Measurements from ENCODE around the gene ANAPC2. TPM values are rescaled to one million over a fixed set of nuclear protein-coding genes. Genes with fewer than 3 reads are reported as not detected.

ANAPC2 gene
- total RNA-seq, 1 experiment from 2014 or later, result 80.9 TPM

GRCh38 chr9:137138722-137139467 lies 49.5 kb downstream of the ANAPC2 start, which contains the start of gene GRIN1 (continued):
- TF ChIP-seq, protein P1, sequence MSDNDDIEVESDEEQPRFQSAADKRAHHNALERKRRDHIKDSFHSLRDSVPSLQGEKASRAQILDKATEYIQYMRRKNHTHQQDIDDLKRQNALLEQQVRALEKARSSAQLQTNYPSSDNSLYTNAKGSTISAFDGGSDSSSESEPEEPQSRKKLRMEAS (CRISPR knock-in tag; IDR thresholded peaks at IDR 0.05), result no peak
- TF ChIP-seq EMX1 (CRISPR knock-in tag; IDR thresholded peaks at IDR 0.05) (no peak), ATF3 (CRISPR knock-in tag; conservative IDR thresholded peaks at IDR 0.05) (no peak), GABPB1 (CRISPR knock-in tag; IDR thresholded peaks at IDR 0.05) (no peak), JUN (CRISPR knock-in tag; IDR thresholded peaks at IDR 0.05) (peak; percentile 93), TEAD1 (CRISPR knock-in tag; IDR thresholded peaks at IDR 0.05) (peak; percentile 73; the same call in 1 of the 2 replicates), OVOL2 (CRISPR knock-in tag; IDR thresholded peaks at IDR 0.05; ENCODE audit: borderline replicate concordance) (no peak), JAZF1 (CRISPR knock-in tag; IDR thresholded peaks at IDR 0.05) (no peak), GRHL2 (CRISPR knock-in tag; IDR thresholded peaks at IDR 0.05; ENCODE audit: insufficient replicate concordance, severe bottlenecking) (no peak), AR (CRISPR knock-in tag; IDR thresholded peaks at IDR 0.05) (no peak), TP53 (CRISPR knock-in tag; IDR thresholded peaks at IDR 0.05) (peak; percentile 91), NFE2L1 (CRISPR knock-in tag; IDR thresholded peaks at IDR 0.05) (no peak), ZNF416 (CRISPR knock-in tag; IDR thresholded peaks at IDR 0.05) (no peak), ESRRA (CRISPR knock-in tag; IDR thresholded peaks at IDR 0.05; ENCODE audit: borderline replicate concordance) (peak; percentile 79; the same call in 1 of the 2 replicates), SMAD4 (CRISPR knock-in tag; IDR thresholded peaks at IDR 0.05) (no peak), ERG (CRISPR knock-in tag; IDR thresholded peaks at IDR 0.05) (no peak), RELA (CRISPR knock-in tag; IDR thresholded peaks at IDR 0.05; ENCODE audit: borderline replicate concordance) (no peak), ZNF263 (CRISPR knock-in tag; IDR thresholded peaks at IDR 0.05; ENCODE audit: low read depth) (no peak), CREB1 (CRISPR knock-in tag; IDR thresholded peaks at IDR 0.05) (no peak), FOXP1 (CRISPR knock-in tag; IDR thresholded peaks at IDR 0.05; ENCODE audit: borderline replicate concordance) (peak; percentile 94), CBFB (CRISPR knock-in tag; IDR thresholded peaks at IDR 0.05; ENCODE audit: low read depth) (no peak), ZNF671 (CRISPR knock-in tag; IDR thresholded peaks at IDR 0.05) (no peak)
- TF ChIP-seq, protein P2, sequence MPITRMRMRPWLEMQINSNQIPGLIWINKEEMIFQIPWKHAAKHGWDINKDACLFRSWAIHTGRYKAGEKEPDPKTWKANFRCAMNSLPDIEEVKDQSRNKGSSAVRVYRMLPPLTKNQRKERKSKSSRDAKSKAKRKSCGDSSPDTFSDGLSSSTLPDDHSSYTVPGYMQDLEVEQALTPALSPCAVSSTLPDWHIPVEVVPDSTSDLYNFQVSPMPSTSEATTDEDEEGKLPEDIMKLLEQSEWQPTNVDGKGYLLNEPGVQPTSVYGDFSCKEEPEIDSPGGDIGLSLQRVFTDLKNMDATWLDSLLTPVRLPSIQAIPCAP (CRISPR knock-in tag; IDR thresholded peaks at IDR 0.05), result no peak
- TF ChIP-seq, protein P3, sequence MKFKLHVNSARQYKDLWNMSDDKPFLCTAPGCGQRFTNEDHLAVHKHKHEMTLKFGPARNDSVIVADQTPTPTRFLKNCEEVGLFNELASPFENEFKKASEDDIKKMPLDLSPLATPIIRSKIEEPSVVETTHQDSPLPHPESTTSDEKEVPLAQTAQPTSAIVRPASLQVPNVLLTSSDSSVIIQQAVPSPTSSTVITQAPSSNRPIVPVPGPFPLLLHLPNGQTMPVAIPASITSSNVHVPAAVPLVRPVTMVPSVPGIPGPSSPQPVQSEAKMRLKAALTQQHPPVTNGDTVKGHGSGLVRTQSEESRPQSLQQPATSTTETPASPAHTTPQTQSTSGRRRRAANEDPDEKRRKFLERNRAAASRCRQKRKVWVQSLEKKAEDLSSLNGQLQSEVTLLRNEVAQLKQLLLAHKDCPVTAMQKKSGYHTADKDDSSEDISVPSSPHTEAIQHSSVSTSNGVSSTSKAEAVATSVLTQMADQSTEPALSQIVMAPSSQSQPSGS (CRISPR knock-in tag; IDR thresholded peaks at IDR 0.05; ENCODE audit: borderline replicate concordance, low read depth), result no peak
- TF ChIP-seq, protein P4, sequence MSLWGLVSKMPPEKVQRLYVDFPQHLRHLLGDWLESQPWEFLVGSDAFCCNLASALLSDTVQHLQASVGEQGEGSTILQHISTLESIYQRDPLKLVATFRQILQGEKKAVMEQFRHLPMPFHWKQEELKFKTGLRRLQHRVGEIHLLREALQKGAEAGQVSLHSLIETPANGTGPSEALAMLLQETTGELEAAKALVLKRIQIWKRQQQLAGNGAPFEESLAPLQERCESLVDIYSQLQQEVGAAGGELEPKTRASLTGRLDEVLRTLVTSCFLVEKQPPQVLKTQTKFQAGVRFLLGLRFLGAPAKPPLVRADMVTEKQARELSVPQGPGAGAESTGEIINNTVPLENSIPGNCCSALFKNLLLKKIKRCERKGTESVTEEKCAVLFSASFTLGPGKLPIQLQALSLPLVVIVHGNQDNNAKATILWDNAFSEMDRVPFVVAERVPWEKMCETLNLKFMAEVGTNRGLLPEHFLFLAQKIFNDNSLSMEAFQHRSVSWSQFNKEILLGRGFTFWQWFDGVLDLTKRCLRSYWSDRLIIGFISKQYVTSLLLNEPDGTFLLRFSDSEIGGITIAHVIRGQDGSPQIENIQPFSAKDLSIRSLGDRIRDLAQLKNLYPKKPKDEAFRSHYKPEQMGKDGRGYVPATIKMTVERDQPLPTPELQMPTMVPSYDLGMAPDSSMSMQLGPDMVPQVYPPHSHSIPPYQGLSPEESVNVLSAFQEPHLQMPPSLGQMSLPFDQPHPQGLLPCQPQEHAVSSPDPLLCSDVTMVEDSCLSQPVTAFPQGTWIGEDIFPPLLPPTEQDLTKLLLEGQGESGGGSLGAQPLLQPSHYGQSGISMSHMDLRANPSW (CRISPR knock-in tag; conservative IDR thresholded peaks at IDR 0.05; ENCODE audit: low read depth), result 0 out of 2 replicates have a peak, but pooled peaks have one; percentile 62
- TF ChIP-seq, protein P5, sequence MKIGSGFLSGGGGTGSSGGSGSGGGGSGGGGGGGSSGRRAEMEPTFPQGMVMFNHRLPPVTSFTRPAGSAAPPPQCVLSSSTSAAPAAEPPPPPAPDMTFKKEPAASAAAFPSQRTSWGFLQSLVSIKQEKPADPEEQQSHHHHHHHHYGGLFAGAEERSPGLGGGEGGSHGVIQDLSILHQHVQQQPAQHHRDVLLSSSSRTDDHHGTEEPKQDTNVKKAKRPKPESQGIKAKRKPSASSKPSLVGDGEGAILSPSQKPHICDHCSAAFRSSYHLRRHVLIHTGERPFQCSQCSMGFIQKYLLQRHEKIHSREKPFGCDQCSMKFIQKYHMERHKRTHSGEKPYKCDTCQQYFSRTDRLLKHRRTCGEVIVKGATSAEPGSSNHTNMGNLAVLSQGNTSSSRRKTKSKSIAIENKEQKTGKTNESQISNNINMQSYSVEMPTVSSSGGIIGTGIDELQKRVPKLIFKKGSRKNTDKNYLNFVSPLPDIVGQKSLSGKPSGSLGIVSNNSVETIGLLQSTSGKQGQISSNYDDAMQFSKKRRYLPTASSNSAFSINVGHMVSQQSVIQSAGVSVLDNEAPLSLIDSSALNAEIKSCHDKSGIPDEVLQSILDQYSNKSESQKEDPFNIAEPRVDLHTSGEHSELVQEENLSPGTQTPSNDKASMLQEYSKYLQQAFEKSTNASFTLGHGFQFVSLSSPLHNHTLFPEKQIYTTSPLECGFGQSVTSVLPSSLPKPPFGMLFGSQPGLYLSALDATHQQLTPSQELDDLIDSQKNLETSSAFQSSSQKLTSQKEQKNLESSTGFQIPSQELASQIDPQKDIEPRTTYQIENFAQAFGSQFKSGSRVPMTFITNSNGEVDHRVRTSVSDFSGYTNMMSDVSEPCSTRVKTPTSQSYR (CRISPR knock-in tag; IDR thresholded peaks at IDR 0.05), result no peak
- TF ChIP-seq, protein P6, sequence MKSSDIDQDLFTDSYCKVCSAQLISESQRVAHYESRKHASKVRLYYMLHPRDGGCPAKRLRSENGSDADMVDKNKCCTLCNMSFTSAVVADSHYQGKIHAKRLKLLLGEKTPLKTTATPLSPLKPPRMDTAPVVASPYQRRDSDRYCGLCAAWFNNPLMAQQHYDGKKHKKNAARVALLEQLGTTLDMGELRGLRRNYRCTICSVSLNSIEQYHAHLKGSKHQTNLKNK (CRISPR knock-in tag; IDR thresholded peaks at IDR 0.05), result no peak

Measured in WTC11 (cell line).